CD4-positive, alpha-beta T cell treated with Interleukin-15 for 1 hour (primary cell): ENCODE measurements around the gene SPATA32.

Source experiments
- DNase-seq: peaks from one replicate; pipeline ENCODE4 v3.0.0-alpha.2; 2020

Gene SPATA32

DNA sequence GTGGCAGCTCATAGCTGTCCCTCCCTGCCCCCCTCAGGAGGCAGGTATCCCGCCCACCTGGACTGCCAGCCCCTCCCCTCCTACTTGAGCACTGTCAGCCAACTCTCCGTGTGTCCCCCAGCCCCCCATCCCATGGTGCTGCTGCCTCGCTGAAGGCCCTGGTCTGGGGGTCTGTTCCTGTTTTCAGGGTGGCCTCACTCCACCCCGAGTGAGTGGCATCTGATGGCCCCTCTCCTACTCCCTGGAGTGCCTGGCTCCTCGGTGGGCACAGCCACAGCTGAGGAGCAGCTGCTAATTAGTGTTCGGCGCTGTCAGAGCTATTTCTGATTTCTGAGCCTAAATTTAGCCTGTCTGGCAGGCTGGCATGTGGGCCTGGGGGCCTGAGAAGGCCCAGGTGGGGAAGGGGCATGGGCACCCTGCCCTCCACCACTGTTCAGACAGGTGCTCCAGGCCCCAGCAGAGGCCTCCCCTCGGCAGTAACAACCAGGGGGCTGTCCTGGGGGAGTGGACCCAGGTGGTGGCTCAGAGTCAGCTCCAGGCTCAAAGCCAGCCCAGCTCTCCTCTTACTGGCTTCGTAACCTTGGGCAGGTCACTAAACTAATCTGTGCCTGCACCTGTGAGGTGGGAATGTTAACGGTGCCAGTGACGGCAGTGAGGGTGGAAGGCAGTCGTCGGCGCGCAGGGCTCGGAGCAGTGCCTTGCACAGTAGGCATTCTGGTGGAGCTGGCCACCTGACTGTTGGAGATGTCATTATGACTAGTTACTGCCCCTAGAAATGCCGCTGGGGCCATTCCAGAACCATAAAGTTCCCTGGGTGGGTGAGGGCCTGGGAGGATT is 33.8 kb downstream of the SPATA32 start:
- DNase-seq, result peak; percentile 39

DNA sequence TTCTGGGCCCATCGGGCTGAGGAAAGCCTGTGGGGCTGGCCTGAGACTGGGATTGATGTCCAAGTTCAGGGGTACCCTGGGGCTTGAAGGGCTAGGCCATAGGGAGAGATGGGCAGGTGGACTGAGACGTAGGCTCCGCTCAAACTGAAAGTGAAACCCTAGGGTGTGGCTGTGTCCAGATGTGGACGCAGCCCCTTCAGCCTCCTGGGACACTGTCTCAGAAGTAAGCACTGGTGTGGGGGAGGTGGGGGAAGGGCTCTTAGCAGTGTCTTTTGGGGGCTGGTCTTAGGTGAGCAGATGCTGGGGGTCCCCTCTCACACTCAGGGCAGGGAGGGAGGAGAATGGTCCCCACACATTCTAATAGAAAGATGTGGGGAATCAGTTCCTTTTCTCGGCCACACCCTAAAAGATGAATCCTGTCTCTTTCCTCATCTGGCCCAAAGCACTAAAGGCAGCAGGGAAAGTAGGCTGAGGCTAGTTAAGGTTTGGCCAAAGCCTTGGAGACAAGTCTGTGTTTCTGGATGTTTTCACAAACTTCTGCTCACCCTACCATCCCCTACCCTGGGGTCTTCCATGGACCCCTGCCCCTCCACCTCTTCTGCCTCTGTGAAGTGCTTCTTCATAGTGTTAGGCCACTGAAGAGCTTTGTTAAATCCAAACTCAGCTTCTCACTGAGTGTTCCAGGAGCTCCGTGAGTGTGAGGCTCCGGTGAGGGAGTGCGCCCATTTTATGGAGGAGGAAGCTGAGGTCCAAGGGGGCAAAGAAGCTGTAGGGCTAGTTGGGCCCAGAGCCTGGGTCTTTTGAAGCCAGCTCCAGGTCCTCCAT is 34.6 kb downstream of the SPATA32 start:
- DNase-seq, result peak; percentile 72

DNA sequence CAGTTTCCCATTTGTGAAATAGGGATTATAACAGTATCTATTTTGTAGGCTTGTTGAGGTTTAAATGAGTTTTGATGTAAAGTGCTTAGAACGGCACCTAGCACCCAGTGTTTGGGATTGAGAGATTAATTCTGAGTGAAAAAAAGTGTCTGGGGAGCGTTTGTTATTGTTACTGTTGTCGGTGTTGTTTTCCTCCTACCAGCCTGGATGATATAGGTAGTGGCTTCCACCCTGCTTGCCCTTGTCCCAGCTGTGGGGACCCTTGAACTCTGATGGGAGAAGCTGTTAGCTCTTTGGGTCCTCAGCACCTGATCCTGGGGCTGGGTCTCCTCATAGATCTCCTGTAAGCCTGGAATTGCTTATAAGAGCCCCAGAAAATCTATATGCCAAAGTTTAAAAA is 35.3 kb downstream of the SPATA32 start:
- no peak for DNase-seq

DNA sequence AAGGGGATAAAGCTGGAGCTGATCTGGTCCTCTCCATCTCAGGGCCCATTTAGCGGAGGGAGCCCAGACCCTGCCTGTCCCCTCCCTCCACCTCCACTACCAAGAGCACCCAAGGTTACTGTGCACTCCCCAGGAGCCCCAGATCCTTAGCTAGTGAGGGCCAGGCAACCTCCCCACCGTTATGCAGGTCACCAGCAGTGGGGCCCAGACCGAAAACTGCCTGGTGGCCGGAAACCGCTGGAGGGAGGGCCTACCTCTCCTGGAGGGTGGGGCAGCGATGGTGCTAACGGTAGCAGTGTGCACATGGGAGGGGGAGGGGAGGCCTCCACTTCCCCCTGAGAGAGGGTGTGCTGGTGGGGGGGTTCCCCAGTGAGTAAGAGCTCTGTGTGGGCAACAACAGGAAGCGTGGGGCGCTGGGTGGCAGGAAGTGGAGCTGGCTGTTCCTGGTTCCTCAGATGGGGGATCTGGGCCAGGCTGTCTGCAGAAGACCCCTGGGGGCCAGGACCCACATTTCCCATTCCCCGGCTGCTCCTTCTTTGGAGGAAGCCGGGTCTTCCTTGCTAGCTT is 35.8 kb downstream of the SPATA32 start:
- peak; percentile 99 for DNase-seq

DNA sequence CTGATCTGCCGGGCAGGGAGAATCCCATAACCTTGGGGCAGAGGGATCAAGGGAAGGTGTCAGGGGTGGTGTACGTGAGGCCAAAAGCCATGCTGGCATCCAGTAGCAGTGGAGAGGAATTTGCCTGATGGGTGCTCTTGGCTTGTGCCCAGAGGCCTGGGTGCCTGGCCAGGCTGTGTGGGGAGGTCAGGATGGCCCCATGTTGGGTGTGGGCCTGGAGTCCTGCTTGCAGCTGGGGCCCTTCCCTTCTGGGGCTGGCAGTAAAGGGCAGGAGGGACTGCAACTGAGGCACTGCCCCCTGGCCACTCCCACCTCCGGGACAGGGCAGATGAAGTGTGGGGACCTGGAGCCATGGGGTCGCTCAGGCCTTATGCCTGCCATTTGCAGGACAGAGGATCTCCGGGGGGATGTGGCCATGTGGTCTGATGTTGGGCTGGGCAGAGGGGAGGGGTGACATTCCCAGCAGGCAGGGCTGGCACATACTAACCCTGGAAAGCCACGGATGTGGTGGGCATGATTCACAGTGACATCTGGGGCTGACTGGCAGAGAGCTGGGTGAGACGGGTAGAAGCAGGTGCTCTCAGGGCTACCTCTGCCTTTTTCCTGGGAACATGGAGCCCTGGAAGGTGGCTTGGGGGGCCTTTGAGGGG is 36.7 kb downstream of the SPATA32 start:
- peak; percentile 65 for DNase-seq

DNA sequence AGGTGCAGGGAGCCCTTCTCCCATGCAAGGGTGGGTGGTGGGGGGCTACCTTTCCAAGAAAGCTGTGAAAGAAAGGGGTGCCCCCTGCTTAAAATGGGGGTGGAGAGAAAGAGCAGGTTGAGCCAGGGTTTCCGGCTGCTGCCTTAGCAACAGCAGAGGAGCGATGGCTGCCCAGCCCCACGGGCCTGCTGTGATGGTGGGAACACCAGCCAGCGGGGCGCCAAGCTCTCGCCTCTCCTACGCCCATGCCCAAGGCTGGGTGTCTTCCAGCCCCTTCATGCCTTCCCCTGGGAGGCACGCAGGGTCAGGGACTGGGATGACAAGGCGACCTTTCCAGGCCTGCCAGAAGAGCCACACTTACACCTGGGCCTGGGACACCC is 37.2 kb downstream of the SPATA32 start:
- peak; percentile 34 for DNase-seq

DNA sequence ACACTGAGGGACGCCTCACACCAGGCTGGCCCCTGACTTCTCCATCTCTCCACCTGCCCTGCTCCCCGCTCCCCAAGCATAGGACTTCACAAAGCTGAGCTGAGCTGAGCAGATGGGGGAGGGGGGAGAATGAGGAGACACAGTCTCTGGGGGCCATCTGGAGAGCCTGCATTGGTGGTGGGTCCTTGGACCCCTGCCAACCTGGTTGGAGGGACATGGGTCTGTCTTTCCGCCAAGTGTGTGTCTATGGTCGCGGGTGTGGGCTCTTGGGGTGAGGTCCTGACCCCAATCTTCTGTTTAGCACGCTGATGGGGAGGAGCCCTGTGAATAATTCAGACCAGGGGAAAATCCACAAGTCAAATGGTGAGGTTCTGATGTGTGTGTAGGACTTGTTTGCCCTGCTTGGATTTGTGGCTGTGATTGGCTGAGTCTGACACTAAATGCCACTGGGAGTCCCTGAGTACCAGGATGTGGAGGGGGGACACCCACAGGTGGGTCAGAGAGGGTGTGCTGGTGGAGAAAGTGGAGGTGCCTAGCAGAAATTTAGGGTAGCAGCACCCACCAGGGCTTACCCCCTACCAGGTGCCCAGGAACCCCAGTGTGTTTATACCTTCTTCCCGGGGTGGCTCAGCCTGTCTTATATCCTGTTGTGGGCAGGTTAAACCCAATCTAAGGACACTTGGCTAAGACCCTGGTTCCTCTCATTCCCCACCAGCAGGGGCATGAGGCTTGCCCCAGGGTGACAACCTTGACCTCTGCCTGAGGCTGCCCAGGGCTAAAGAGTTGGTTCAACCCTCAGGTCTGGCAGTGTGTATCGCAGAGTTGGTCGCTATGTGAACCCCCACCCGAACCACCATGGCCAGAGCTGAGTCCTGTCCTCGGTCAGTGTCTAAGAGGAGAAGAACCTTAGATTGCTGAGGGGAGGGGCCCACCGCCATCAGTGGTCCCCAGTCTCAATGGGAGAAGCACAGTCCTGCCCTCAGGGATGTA is 38.1 kb downstream of the SPATA32 start:
- DNase-seq, result peak; percentile 76

DNA sequence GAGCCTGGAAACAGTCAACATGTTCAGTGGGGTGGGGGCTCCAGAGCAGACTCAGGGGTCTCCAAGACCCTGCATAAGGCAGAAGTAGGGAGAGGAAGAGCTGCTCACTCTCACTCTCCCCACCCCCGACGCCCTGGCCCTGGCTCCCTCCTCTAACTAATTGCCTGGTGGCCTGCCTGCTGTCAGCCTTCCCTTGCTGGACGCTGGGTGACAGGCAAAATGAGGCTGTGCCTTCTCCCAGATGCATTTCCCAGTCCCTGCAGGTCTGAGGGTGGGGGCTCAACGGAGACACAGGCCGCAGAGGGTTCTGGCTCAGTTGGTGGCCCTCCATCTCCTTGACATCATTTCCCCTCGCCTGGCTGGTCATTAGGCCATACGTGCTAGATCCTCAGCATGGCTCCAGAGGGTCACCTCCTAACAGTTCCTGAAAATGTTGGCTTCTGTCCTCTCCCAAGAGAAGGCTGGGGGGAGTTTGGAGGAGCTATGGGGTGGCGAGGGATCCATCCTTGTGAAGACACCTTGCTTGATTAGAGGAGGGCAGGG is 38.8 kb downstream of the SPATA32 start:
- peak; percentile 21 for DNase-seq

DNA sequence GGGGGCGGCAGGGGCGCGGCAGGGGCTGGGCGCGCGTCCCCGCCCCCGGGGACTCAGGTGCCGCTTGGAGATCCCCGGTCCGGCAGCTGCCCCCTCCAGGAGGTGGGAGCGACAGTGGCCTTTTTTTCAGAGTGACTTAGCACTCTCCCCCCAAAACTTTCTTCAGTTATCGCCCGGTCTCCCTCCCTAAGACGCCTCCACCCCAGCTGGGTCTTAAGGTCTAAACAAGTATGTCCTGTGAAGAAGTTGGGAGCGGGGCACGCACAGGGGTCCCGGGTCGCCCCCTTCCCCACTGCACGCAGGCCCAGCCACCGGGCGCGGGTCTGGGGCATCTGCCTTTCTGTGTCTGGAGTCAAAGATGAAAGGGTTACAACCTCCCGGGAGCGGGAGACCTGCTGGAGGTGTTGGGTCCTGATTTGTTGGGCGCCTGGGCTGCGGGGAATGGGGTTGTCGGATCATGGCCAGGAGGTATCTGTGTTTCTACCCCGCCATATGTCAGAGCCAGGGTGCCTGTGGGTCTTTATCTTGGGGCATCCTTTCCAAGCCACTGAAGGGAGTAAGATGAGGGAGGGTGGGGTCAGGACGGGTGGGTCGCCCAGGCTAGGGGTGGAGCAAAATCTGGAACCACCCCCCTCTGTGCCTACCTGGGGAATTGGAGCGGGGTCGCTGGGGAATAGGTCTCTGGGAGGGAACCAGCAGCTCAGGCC is 39.5 kb downstream of the SPATA32 start:
- peak; percentile 68 for DNase-seq

DNA sequence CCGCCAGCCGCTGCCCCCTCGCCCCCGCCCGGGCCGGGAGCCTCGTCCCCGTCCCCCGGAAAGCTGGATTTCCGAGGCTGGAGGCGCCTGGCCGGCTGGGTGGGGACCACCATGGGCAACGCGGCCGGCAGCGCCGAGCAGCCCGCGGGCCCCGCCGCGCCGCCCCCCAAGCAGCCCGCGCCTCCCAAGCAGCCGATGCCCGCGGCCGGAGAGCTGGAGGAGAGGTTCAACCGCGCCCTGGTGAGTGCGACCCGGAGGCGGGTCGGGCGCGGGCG is 39.9 kb downstream of the SPATA32 start:
- DNase-seq, result no peak

DNA sequence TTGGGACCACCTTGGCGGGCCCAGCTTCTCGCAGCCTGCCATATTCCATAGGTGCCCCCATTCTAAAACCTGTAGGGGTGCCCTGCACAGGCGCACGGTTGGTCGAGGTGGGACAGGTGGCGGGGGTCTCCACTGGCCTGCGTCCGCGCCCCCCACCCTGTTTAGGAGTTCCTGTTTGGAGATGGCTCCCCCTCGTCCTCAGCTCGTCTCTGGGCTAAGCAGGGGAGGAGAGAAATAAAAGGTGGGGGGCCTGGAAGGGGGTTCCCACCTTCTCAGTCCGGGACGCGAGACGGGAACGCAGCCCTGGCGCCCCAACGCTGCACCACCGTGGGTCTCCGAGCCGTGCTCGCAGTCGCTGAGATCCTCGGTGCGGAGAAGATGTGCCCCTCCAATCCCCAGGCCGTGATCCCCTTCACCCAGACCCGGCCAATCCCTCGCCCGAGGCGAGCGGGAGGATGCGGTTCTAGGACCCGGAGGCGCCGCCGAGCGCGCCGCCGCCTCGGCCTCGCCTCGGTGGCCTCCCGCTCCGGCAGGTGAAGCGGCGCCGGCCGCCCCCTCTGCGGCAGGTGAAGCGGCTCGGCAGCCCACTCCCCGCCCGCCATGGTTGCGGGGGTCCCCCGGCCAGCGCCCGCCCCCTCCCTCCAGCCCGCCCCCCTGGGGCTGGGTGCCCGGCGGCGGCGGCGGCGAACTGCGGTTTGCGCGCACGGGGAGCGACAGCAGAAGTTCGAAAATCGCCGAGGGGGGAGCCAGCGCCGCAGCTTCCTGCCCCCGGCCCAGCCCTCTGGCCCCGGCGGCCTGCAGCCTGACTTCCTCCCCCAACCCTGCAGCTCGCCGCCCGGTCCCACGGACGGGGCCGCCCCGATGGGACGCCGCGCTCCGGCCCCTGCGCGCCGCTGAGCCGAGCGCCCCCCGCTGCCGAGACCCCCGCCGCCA is 40.5 kb downstream of the SPATA32 start, which contains the start of gene FMNL1:
TSS of gene FMNL1 (plus strand) at position 805 of the 933 bp plus-strand sequence. CDS start 240 bp downstream, outside the sequence.
- peak; percentile 77 for DNase-seq

DNA sequence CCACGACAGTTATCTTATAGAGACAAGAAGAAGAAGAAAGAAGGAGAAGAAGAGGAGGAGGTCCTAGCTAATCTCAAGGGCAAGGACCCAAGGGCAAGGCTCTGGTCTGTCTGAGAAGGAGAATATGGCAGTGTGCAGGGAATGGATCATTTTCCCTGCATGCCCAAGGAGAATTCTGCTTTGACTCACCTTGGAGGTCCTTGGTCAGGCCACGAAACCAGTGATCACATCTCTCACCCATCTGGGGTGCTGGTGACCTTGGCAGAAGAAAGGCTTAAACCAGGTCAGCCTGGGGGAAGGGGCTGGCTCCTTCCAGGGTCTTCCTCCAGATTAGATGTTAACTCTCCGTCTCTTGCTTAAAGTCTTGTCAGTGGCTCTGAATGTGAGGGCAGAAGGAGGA is 41.8 kb downstream of the SPATA32 start:
- peak; percentile 9 for DNase-seq

DNA sequence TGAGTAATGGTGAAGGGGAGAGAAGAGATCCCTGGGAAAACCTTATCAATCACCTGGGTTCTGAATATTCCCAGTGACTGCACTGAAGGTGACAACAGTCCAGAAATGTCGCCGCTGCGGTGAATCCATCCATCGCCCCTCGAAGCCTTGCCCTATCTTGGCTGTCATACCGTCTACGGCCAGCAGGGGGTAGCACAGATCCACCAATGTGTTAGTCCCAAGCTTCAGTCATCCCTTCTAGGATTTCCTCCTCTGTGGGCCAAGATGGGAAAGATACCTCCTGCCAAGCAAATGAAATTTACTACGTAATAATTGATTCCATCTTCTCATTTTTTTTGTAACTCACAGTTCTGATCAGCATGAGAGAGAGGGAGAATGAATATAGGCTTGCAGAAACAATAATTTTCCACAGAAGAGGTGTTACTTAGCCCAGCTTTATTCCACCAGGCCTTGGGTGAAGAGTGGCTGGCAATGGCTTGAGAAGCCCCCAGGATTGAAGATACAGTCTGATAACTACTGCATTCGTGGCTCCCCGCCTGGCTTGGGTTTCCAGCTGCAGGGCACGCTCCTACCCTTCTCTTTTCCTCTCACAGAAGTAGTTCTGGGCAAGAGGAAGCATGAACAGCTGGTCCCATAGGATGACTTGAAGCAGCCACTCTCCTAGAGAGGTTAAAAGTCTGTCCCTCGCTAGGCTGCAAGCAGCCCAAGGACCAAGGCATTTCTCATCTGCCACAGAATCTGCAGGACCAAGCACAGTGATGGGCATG is 42.8 kb downstream of the SPATA32 start:
- peak; percentile 76 for DNase-seq
